LNCAP (cell line): ENCODE data around the gene FSTL3.

Experiments
- CTCF ChIP-seq: fragments of 450-650 bp; IDR thresholded peaks from 2 replicates; pipeline ENCODE4 v1.5.1; 2017; ENCODE audit warnings: mild to moderate bottlenecking

FSTL3 gene

GRCh38 chr19:676339-677105 lies at the start of gene FSTL3:
Gene FSTL3 (plus strand): TSS chr19:676392. CDS start chr19:676424, 32 bp downstream.
- TF ChIP-seq CTCF = no peak

- TF ChIP-seq CTCF = no peak
Measured at GRCh38 chr19:628168-628567, 48.0 kb upstream of the FSTL3 start.

- TF ChIP-seq CTCF = no peak
Measured at GRCh38 chr19:629961-630714, 46.1 kb upstream of the FSTL3 start.

- TF ChIP-seq CTCF = no peak
Measured at GRCh38 chr19:632579-633067, 43.6 kb upstream of the FSTL3 start.

GRCh38 chr19:633068-633785 lies 43.0 kb upstream of the FSTL3 start, which contains the start of gene POLRMT:
Gene POLRMT (minus strand): TSS chr19:633537. CDS start chr19:633512, 25 bp downstream.
- no peak for TF ChIP-seq CTCF

GRCh38 chr19:633786-634639 lies 42.2 kb upstream of the FSTL3 start:
- TF ChIP-seq CTCF = no peak
